ENCODE measurements around the gene PPP2R2C. TPM values are rescaled to one million over a fixed set of nuclear protein-coding genes. Genes with fewer than 3 reads are reported as not detected.

The PPP2R2C gene
- total RNA-seq, 1 experiment from 2014 or later = 0.17 TPM

GRCh38 chr4:6367371-6367851 is 105.0 kb downstream of the PPP2R2C start:
- DNase-seq (ENCODE audit: low read depth) = no peak

- DNase-seq (ENCODE audit: low read depth) = no peak
These were observed 105.8 kb downstream of the PPP2R2C start for GRCh38 chr4:6366581-6366980.

- DNase-seq (ENCODE audit: low read depth) = no peak
These were observed 106.8 kb downstream of the PPP2R2C start for GRCh38 chr4:6365545-6366086.

GRCh38 chr4:6364581-6364980 is 107.8 kb downstream of the PPP2R2C start:
- DNase-seq (ENCODE audit: low read depth) = no peak

- no peak for DNase-seq (ENCODE audit: low read depth)
These were observed 108.3 kb downstream of the PPP2R2C start for GRCh38 chr4:6364146-6364545.

DNA sequence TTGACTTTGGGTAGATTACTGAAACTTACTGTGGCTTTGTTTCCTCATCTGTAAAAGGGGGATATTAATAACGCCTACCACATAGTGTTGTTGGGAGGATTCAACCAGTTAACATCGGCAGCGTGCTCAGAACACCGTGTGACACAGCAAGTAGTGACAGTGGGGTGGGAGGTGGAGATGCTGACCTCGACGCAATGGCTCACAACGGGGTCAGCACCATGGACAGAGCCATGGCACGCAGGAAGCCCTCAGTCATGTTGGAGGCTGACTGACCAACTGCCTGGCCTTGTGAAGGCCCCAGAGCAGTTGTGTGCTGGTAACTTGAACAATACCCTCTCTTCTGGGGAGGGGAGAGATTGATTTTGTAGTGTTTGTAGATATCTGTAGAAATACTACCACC is 109.5 kb downstream of the PPP2R2C start:
- peak; percentile 26 for DNase-seq (ENCODE audit: low read depth)

- no peak for DNase-seq (ENCODE audit: low read depth)
These were observed 110.0 kb downstream of the PPP2R2C start for GRCh38 chr4:6362243-6362885.

- no peak for DNase-seq (ENCODE audit: low read depth)
These were observed 111.2 kb downstream of the PPP2R2C start for GRCh38 chr4:6361076-6361784.

GRCh38 chr4:6360385-6360784 is 112.0 kb downstream of the PPP2R2C start:
- peak; percentile 14 for DNase-seq (ENCODE audit: low read depth)

- DNase-seq (ENCODE audit: low read depth) = no peak
These were observed 112.7 kb downstream of the PPP2R2C start for GRCh38 chr4:6359536-6360308.

DNA sequence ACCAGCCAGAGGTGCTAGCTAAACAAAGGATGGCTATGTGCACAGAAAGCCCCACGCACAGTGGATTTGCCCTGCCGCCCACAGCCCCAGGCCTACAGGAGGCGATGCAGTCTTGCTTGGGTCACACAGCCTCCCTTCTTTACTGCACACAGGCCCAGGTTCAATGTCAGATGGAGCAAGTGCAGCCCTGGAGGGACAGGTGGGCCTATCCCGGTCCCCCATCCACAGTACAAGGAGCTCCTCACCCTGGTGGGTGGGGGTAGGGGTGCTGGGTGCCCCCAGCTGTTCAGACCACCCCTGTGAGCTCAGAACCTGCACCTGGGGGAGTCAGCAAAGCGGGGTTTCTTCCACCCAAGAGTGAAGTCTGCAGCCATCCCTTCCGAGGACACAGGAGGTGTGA is 114.9 kb downstream of the PPP2R2C start:
- no peak for DNase-seq (ENCODE audit: low read depth)

GRCh38 chr4:6356076-6356560 is 116.3 kb downstream of the PPP2R2C start:
- no peak for DNase-seq (ENCODE audit: low read depth)

DNA sequence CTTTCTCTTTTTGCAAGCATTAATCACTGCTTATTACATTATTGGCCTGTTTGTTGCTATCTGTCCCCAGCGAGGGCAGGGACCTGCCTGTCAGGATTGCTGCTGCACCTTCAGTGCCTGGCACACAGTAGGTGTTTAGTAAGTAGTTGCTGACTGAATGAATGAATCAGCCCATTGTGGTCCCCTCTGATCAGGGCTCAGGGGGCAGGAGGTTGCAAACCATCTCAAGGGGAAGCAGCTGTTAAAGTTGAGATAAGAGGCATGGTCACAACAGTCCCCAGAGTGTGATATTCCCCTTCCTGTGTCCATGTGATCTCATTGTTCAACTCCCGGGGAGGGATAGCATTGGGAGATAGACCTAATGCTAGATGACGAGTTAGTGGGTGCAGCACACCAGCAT is 117.4 kb downstream of the PPP2R2C start:
- DNase-seq (ENCODE audit: low read depth) = no peak

GRCh38 chr4:6354626-6355025 is 117.8 kb downstream of the PPP2R2C start:
- DNase-seq (ENCODE audit: low read depth) = no peak

DNA sequence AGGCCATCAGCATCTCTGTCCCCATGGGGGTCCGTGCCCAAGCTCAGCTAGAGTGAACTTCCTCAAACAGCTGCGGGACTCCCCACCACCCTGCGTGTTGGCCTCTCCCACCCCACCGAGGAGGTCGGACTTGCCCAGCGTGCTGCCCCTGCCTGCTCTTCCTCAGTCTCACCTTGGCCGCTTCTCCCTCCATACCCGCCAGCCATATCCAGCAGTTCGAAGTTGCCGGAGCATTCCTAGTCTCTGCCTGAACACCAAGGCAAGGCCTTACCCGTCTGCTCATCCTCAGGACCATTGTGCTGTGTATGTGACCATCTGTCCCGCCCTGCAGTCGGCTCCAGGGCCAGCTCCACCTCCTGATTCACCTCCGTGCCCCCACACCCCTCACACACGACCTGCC is 118.3 kb downstream of the PPP2R2C start:
- no peak for DNase-seq (ENCODE audit: low read depth)

DNA sequence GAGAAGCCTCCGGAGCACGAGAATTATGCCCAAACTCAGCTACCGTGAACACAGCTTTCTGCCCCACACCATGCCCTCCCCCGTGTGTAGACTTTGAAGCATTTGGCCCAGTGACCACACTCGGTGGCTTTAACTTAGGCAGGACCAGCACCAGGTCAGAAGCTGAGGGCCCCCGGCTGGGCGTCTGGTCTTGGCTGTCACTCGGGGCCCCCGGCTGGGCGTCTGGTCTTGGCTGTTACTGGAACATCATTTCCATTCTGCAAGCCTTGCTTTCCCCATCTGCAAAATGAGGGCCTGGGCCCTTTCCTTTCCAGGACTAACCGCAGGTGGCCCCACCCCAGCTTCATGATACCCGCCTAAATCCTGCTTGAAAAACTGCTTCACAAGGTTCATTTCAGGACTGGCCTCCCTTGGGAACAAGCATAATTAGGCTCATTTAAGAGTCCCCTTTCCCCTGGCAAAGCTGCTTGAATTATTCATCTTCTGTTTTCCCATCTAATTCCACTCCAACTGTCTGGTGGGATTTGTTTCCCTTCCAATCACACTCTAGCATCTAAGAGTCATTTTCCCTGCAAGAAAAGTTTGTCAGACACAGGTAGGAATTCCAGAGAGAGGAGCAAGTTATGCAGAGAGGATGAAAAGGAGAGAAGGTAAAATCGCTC is 120.3 kb downstream of the PPP2R2C start:
- no peak for DNase-seq (ENCODE audit: low read depth)

GRCh38 chr4:6351246-6352000 is 121.0 kb downstream of the PPP2R2C start:
- DNase-seq (ENCODE audit: low read depth) = no peak

DNA sequence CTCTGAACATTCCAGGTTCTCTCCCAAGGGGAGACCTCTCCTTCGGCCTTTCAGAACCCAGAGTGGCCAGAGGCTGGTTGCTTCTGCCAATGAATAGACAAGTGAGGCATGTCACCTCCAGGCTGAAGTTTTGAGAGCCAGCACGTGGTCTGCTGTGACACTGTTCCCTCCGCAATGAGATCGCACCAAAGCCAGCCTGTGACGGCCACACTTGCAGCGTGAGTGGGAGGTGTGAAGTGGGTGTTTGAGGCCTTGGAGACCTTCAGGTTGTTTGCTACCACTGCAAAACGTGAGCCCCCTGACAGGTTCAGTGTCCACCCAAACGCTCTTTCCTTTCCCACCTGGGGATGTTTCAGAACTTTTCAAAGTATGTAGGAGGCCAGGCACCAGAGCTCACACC is 121.8 kb downstream of the PPP2R2C start:
- DNase-seq (ENCODE audit: low read depth) = no peak

DNA sequence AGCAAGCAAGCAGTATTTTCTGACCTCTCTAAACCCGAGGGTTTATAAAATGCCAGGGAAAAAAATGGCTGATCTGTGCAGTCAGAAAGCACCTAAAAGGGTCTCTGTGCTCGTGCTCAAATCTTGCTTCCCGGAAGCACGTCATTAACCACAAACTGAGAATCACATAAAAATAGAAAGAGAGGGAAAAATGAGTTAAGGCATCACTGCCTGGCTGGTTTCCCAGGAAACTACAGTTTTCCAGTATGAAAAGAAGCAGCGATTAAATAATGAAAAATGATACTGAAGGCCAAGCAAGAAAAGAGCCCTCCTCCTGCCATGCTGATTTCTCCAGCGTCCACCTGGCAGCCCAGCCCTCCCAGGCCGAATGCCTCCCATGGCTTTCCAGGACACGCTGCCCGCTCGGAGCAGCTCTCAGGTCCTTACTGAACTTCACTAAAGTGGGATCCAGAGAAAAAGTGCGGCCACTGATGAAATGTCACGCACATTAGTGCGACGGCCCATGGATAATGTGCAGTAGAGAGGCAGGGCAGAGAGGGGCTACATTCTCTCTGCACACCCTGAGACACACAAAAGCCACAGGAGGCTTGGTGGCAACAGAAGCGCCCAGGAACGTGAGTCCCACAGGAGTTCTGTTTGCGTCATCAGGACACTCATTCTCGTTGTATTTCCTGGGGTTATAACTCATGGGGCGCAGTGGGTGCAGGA is 122.4 kb downstream of the PPP2R2C start:
- DNase-seq (ENCODE audit: low read depth) = peak; percentile 61

DNA sequence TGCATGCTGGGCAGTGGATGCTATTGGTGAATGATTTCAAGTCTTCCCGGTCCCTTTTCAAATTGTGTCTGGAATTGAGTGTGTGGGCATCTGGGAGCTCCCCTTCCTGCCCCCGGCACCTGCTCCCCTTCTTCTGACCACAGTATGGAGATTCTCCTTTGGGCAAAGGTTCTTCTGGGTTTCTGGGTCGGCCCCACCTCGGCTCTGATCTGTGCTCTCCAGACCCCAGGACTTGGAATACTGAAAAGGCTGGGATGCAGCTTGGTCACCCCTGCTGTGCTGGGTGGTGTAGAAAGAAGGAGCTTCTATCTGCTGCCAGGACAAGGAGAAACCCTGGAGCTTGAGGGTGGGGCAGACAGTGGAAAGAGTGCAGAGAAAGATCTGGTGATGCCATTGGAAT is 124.0 kb downstream of the PPP2R2C start:
- DNase-seq (ENCODE audit: low read depth) = no peak
